ENCODE results near the gene ZNF444. TPM values are rescaled to one million over a fixed set of nuclear protein-coding genes. Genes with fewer than 3 reads are reported as not detected.

Gene ZNF444
- total and polyA plus RNA-seq, 9 of the 15 experiments (the other 6 are each of a cell fraction or from before 2014, with no cell fraction given), result 0.39 to 40.0 (median 6.9) TPM

GRCh38 chr19:56120371-56121179, 20.5 kb upstream of the ZNF444 start (continued):
- no peak for TF ChIP-seq NR0B1 (IDR thresholded peaks at IDR 0.05; ENCODE audit: partially characterized antibody)
- no peak for TF ChIP-seq ZNF785 (CRISPR knock-in tag; IDR thresholded peaks at IDR 0.05)
- peak; percentile 37 for TF ChIP-seq KDM5B (IDR thresholded peaks at IDR 0.05; ENCODE audit: insufficient replicate concordance, low read depth, low read length)
- TF ChIP-seq ARID4B (CRISPR knock-in tag; IDR thresholded peaks at IDR 0.05), result peak; percentile 84
- peak; percentile 83 for TF ChIP-seq ZNF197 (CRISPR knock-in tag; IDR thresholded peaks at IDR 0.05; ENCODE audit: low read depth)
- no peak for TF ChIP-seq SMAD1 (IDR thresholded peaks at IDR 0.05; ENCODE audit: low read depth, low read length, partially characterized antibody)
- TF ChIP-seq SRF (CRISPR knock-in tag; IDR thresholded peaks at IDR 0.05), result 0 out of 4 replicates have a peak, but pooled peaks of 1 of the 2 experiments have one; percentile 27
- no peak for TF ChIP-seq ZSCAN29 (IDR thresholded peaks at IDR 0.05)
- no peak for TF ChIP-seq HMG20B (CRISPR knock-in tag; IDR thresholded peaks at IDR 0.05)
- TF ChIP-seq ETS2 (tag; IDR thresholded peaks at IDR 0.05; ENCODE audit: borderline replicate concordance, poor library complexity, severe bottlenecking), result no peak
- peak; percentile 96 for TF ChIP-seq HBP1 (CRISPR knock-in tag; IDR thresholded peaks at IDR 0.05)
- no peak for TF ChIP-seq CBX8 (IDR thresholded peaks at IDR 0.05; ENCODE audit: borderline replicate concordance, extremely low read depth, low read depth, low read length, poor library complexity, severe bottlenecking)
- TF ChIP-seq XRCC4 (IDR thresholded peaks at IDR 0.05; ENCODE audit: extremely low read depth, insufficient read depth, insufficient read length), result no peak
- TF ChIP-seq ZNF175 (CRISPR knock-in tag; IDR thresholded peaks at IDR 0.05; ENCODE audit: low read depth), result peak; percentile 68; the same call in 1 of the 2 replicates
- no peak for TF ChIP-seq DEAF1 (CRISPR knock-in tag; IDR thresholded peaks at IDR 0.05)
- no peak for TF ChIP-seq SP1 (CRISPR knock-in tag; IDR thresholded peaks at IDR 0.05)
- TF ChIP-seq ZC3H4 (CRISPR knock-in tag; IDR thresholded peaks at IDR 0.05; ENCODE audit: borderline replicate concordance), result no peak
